Mucosa of stomach (tissue), 1 donor: ENCODE data around the gene DNAJA3.

Experiments used
- H3K27me3 ChIP-seq: one replicate; pipeline ENCODE4 v1.7.0; 2013; ENCODE audit warnings: mild to moderate bottlenecking, low read length; ENCODE audit not compliant: control insufficient read depth, insufficient read depth
- H3K36me3 ChIP-seq: one replicate; pipeline ENCODE4 v1.7.0; 2013; ENCODE audit warnings: low read length; ENCODE audit not compliant: control insufficient read depth, insufficient read depth
- H3K4me1 ChIP-seq: one replicate; pipeline ENCODE4 v1.7.0; 2013; ENCODE audit warnings: mild to moderate bottlenecking, low read length; ENCODE audit not compliant: control insufficient read depth, insufficient read depth
- H3K4me3 ChIP-seq: one replicate; pipeline ENCODE4 v1.7.0; 2013; ENCODE audit warnings: low read length
- H3K9ac ChIP-seq: one replicate; pipeline ENCODE4 v1.7.0; 2013; ENCODE audit warnings: mild to moderate bottlenecking, low read length, moderate library complexity
- H3K9me3 ChIP-seq: one replicate; pipeline ENCODE4 v1.7.0; 2013; ENCODE audit warnings: mild to moderate bottlenecking, low read length, moderate library complexity; ENCODE audit not compliant: control insufficient read depth
- donor health status: Pancreatic carcinoma.

Gene DNAJA3

DNA sequence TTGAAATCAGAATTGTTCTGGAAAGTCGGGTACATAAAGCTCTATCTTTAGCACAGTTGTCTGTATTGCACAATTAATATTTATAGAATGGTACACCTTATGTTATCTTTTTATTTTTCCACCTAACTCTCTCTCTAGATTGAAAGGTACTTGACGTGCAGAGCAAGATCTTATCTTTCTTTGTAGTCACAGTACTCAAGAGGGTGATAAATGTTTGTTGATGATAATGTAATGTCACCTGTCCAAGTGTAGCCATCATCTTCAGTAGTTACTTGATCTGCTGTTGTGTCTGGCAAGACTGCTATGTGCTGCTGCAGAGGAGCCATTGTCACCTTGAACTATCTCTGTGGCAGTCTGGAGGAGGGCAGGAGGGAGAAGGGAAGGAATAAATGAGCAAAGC, 55.9 kb downstream of the DNAJA3 start:
- H3K4me3 ChIP-seq: no peak overlapping the region
- H3K36me3 ChIP-seq: no peaks in the 10 kb centered on the region
- no peaks in the 10 kb centered on the region for H3K9me3 ChIP-seq
- H3K27me3 ChIP-seq: no peaks in the 10 kb centered on the region
- peaks cover 11% of the 10 kb centered on the region for H3K4me1 ChIP-seq
- H3K9ac ChIP-seq: no peak overlapping the region

DNA sequence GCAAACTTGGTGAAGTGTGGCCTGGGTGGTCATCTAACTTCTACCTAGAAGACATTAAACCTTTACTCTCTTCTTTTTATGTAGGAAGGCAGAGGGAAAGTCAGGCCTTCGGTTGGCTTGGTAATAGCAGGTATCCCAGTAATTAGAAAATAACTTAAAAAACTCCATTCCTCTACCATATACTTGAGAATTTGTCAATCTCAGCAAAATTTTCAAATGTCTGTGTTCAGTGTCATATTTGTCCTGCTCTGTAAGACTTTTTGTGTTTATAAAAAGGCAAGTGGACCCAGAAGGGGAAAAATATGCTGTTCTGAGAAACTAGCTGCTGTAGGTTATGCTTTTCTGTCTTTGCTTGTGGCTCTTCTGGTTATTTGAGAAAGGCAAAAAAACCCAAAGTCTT, 56.3 kb downstream of the DNAJA3 start:
- Histone ChIP-seq H3K9me3 (no peaks in the 10 kb centered on the region), H3K9ac (no peak overlapping the region), H3K4me3 (no peak overlapping the region), H3K36me3 (no peaks in the 10 kb centered on the region), H3K4me1 (peaks cover 14% of the 10 kb centered on the region), H3K27me3 (no peaks in the 10 kb centered on the region)

DNA sequence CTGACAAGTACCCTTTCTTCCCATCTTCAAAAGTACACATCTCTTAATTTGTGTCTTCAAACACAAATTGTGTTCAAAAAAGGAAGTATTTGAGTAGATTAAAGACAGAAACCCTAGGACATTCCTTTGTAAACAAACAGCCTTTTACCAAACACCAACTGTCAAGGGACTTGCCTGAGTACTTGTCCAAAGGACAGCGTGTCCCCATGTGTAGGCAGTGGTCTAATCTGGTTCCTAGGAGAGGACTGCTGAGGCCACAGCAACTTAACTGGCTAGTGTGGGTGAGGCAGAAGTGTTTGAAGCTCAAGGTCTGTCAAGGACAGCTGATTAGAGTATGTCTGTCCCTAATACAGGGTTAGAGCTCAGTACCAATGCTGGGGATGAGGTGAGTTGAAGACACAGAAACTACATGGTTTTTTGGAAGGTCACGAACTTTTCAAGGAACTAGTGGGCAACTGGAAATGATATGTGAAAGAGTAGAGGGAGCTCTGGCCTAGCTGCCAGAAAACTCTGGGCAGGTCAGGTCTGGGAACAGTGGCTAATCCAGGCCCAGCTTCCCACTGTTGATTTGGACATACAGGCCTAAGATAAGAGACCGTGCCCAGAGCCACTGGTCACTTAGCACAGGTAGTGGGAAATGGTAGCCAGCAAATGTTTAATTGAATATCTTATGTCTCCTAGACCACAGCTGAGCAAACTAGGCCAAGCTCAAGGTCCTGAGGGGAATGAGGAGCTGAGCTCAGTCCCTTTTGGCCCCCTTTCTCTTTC, 60.6 kb downstream of the DNAJA3 start:
- Histone ChIP-seq H3K9me3 (no peaks in the 10 kb centered on the region), H3K4me3 (no peak overlapping the region), H3K27me3 (no peaks in the 10 kb centered on the region), H3K36me3 (no peaks in the 10 kb centered on the region), H3K9ac (no peak overlapping the region), H3K4me1 (peaks cover 21% of the 10 kb centered on the region)

DNA sequence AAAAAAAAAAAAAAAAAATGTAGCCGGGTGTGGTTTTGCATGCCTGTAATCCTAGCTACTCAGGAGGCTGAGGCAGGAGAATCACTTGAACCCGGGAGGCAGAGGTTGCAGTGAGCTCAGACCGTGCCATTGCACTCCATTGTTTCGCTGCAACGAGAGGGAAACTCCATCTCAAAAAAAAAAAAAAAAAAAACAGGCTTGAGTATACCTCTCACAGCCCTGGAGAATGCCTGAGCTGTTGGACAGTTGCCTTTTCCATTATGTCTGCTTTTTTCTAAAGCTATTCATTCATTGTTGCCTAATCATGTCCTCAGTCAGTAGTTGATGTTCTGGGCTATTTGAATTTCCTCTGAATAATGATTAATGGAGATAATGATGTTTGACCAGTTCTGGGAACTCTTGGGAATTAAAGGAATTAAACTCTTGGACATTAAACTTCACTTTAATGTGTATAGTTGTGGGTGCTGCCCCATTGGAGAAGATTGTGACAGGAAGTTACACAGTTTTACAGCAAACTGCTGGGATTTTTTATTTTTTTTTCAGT, 62.4 kb downstream of the DNAJA3 start:
- no peaks in the 10 kb centered on the region for H3K9me3 ChIP-seq
- H3K36me3 ChIP-seq: no peaks in the 10 kb centered on the region
- H3K4me3 ChIP-seq: no peak overlapping the region
- no peaks in the 10 kb centered on the region for H3K27me3 ChIP-seq
- H3K9ac ChIP-seq: no peak overlapping the region
- peaks cover 21% of the 10 kb centered on the region for H3K4me1 ChIP-seq

DNA sequence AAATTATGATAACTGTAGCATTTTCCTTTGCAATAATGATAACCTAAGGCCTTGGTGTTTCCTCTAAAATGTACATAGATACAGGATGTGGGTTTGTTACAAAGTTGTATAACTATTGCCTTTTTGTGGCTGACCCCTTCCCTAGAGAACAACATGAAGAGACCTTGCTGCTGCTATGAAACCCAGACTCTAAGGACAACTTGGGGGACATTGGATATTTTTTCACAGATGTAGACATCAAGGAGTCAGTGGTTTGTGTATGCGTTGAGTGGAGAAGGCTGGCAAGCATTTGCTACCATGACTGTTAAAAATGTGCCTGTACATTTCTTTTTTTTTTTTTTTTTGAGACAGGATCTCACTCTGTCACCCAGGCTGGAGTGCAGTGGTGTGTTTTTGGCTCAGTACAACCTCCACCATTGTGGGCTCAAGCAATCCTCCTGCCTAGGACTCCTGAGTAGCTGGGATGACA, 62.9 kb downstream of the DNAJA3 start:
- no peaks in the 10 kb centered on the region for H3K27me3 ChIP-seq
- peaks cover 21% of the 10 kb centered on the region for H3K4me1 ChIP-seq
- no peak overlapping the region for H3K4me3 ChIP-seq
- no peaks in the 10 kb centered on the region for H3K9me3 ChIP-seq
- H3K9ac ChIP-seq: no peak overlapping the region
- no peaks in the 10 kb centered on the region for H3K36me3 ChIP-seq

DNA sequence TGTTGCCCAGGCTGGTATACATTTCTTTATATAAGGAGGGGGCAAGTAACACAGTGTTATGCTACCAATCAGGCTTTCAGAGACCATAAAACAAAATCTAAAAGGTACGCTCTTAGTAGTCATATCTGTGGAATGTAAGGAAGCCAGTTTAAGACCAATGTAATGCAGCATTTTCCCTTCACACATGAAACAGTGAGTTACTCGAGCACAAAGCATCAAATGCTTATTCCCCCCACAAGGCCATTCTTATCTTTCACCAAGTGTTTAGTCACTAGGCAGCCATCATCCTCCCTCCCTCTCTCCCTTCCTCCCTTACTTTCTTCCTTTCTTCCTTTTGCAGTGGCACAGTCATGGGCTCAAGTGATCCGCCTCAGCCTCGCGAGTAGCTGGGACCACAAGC, 63.4 kb downstream of the DNAJA3 start:
- Histone ChIP-seq H3K9ac (no peak overlapping the region), H3K36me3 (no peaks in the 10 kb centered on the region), H3K4me3 (no peak overlapping the region), H3K9me3 (no peaks in the 10 kb centered on the region), H3K27me3 (no peaks in the 10 kb centered on the region), H3K4me1 (peaks cover 21% of the 10 kb centered on the region)

DNA sequence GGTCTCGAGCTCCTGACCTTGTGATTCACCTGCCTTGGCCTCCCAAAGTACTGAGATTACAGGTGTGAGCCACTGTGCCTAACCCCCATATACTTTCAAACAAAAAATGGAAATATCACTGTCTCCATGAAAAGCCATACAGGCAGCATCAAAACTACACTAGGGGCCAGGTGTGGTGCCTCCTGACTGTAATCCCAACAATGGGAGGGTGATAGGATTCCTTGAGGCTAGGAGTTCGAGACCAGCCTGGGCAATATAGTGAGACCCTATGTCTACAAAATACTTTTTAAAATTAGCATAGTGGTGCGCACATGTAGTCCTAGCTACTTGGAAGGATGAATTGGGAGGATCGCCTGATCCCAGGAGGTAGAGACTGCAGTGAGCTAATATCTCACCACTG, 66.2 kb downstream of the DNAJA3 start:
- Histone ChIP-seq H3K4me3 (no peak overlapping the region), H3K9me3 (no peaks in the 10 kb centered on the region), H3K27me3 (no peaks in the 10 kb centered on the region), H3K36me3 (no peaks in the 10 kb centered on the region), H3K4me1 (peaks cover 26% of the 10 kb centered on the region), H3K9ac (no peak overlapping the region)

DNA sequence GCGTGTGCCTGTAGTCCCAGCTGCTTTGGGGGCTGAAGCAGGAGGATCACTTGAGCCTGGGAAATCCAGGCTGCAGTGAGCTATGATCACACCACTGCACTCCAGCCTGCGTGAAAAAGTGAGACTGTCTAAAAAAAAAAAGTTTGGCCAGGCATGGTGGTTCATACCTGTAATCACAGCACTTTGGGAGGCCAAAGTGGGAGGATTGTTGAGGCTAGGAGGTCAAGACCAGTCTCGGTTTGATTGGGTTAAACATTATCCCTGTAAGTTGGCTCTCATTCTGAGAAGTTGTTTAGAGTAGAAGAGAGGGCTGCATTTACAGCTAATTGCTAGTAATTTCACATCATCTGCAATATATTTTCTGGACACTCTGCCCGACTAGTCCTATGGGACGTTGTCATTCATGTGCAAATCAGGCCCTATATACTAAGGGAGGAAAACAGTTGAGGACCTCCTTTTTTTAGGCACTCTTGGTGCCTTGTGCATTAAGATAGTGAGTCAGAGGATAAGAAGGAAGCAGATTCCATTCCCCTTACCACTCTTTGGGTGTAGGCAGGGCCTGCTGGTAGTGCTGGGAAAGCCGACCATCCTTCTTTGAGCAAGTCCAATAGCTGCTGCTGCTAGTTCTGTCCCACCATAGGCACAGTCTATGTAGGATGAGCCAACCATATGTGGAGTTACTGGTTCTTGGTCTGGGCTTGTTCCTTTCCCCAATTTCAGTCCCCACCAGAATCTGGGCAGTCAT, 69.2 kb downstream of the DNAJA3 start:
- Histone ChIP-seq H3K36me3 (no peaks in the 10 kb centered on the region), H3K9ac (no peak overlapping the region), H3K4me3 (no peak overlapping the region), H3K4me1 (peaks cover 37% of the 10 kb centered on the region), H3K27me3 (no peaks in the 10 kb centered on the region), H3K9me3 (no peaks in the 10 kb centered on the region)

DNA sequence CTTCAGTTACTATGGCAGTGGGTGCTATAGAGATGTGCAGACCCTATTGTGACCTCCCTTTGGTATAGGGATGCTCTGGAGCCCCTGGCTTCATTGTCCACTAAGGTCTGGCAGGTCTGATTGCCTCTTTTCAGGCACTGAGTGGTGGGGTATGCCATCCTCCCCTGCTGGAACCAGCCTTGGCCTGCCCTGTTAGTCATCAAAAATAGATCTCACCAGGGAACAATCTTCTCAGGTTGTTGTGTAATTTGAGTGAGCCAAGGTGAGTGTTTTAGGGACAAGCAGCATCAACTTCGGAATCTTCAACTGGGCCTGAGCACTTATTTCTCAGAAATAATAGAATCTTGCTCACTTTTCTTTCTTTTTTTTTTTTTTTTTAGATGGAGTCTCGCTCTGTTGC, 70.1 kb downstream of the DNAJA3 start:
- peaks cover 45% of the 10 kb centered on the region for H3K4me1 ChIP-seq
- no peak overlapping the region for H3K9ac ChIP-seq
- no peaks in the 10 kb centered on the region for H3K27me3 ChIP-seq
- H3K36me3 ChIP-seq: no peaks in the 10 kb centered on the region
- no peaks in the 10 kb centered on the region for H3K9me3 ChIP-seq
- H3K4me3 ChIP-seq: no peak overlapping the region

DNA sequence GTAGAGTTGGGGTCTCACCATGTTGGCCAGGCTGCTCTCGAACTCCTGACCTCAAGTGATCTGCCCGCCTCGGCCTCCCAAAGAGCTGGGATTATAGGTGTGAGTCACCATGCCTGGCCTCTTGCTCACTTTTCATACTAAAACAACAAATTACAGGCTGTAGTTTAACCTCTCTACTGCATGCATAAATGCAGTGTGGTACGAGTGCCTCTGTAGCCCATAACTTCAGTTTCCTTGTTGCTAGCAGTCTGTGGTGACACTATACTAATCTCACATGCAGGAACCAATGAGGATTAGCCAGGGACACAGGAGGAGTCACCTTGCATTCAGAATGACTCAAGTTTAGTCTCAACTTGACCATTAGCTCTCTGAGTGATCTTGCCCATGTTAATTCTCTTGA, 70.6 kb downstream of the DNAJA3 start:
- Histone ChIP-seq H3K4me1 (peaks cover 49% of the 10 kb centered on the region), H3K36me3 (no peaks in the 10 kb centered on the region), H3K27me3 (no peaks in the 10 kb centered on the region), H3K4me3 (no peak overlapping the region), H3K9ac (no peak overlapping the region), H3K9me3 (no peaks in the 10 kb centered on the region)

DNA sequence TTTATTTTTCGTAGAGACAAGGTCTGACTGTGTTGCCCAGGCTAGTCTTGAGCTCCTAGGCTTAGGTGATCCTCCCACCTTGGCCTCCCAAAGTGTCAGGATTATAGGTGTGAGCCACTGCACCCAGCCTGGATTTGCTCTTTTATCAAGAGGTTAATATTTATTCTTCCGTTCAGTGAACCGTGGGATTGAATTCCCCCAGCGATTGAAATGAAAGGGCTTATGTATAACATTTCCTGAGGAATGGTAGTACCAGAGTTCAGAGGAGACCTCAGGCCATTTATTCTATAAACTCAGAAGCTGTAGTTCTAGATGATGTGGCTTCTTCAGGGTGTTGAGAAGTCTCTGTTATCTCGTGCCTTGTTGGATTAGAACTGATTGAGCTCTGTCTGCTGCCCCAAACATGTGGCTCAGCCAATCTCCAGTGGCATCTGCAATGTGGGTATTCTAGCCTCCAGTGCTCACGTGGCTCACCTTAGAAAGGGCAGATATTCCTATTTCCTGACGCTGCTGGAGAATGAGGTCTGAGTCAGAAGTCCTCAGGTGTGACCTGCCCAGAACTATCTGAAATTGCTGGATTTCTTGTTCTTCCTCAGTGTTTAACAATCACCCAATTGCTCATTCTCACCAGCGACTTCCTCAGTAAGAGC, 73.0 kb downstream of the DNAJA3 start:
- no peaks in the 10 kb centered on the region for H3K27me3 ChIP-seq
- H3K9ac ChIP-seq: no peak overlapping the region
- no peaks in the 10 kb centered on the region for H3K9me3 ChIP-seq
- H3K4me3 ChIP-seq: no peak overlapping the region
- H3K36me3 ChIP-seq: no peaks in the 10 kb centered on the region
- H3K4me1 ChIP-seq: peaks cover 60% of the 10 kb centered on the region

DNA sequence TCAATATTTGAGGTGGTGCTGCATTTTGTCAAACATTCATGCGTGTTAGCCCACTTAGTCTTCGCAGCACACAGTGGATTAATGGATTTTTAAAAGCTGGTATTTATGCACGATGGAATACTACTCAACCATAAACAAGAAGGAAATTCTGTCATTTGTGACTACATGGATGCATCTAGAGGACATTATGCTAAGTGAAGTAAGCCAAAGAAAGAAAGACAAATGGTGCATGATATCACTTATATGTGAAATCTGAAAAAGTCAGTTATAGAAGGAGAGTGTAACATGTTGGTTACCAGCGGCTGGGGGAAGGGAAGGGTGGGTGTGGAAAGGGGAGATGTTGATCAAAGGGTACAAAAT, 73.5 kb downstream of the DNAJA3 start:
- peaks cover 60% of the 10 kb centered on the region for H3K4me1 ChIP-seq
- no peak overlapping the region for H3K9ac ChIP-seq
- no peak overlapping the region for H3K4me3 ChIP-seq
- H3K36me3 ChIP-seq: no peaks in the 10 kb centered on the region
- no peaks in the 10 kb centered on the region for H3K9me3 ChIP-seq
- no peaks in the 10 kb centered on the region for H3K27me3 ChIP-seq
